IMR-90 (cell line): ENCODE data around the gene BRD1. TPM values are rescaled to one million over a fixed set of nuclear protein-coding genes. Genes with fewer than 3 reads are reported as not detected.

ENCODE experiments used
- ATAC-seq: fragments of 200-7000 bp; cut with Tn5 transposase; 2 replicates; pipeline ENCODE4 v1.9.1; 2020; ENCODE audit warnings: low read depth, mild to moderate bottlenecking, moderate library complexity
- BruUV-seq: library from RNA; stranded (reverse); fragments of 400-500 nt; replicated peaks from 2 replicates; lab custom pipeline; 2021; lab: Mats Ljungman, UMichigan
- CTCF ChIA-PET: fragments of 300-600 bp; formaldehyde crosslinking; extraction: SDS; loops from one replicate; lab custom pipeline; 2021; ENCODE audit warnings: antibody characterized with exemption; lab: Yijun Ruan, JAX
- POLR2A ChIA-PET: fragments of 300-600 bp; sonication (Branson Sonifier 250); formaldehyde crosslinking; loops from one replicate; lab custom pipeline; 2022; ENCODE audit warnings: antibody characterized with exemption; ENCODE audit not compliant: unreplicated experiment; lab: Charles Lee
- DNase-seq: peaks from one replicate; pipeline ENCODE4 v3.0.0; 2013
- H2AFZ ChIP-seq: replicated peaks from 2 replicates; pipeline ENCODE3; 2013; ENCODE audit warnings: low read length, mild to moderate bottlenecking; ENCODE audit not compliant: poor library complexity
- H2AK5ac ChIP-seq: 2 replicates; pipeline ENCODE4 v1.6.1; 2013; ENCODE audit warnings: low read depth, low read length, inconsistent platforms
- H2AK9ac ChIP-seq: replicated peaks from 2 replicates; pipeline ENCODE3; 2013; ENCODE audit warnings: mild to moderate bottlenecking, low read depth, low read length, moderate library complexity; ENCODE audit not compliant: poor library complexity
- H2BK120ac ChIP-seq: 2 replicates; pipeline ENCODE4 v1.6.1; 2013; ENCODE audit warnings: low read depth, low read length, inconsistent platforms
- H2BK15ac ChIP-seq: 3 replicates; pipeline ENCODE4 v1.6.1; 2013; ENCODE audit warnings: low read depth, low read length, inconsistent platforms
- H2BK20ac ChIP-seq: 2 replicates; pipeline ENCODE4 v1.6.1; 2013; ENCODE audit warnings: low read depth, mild to moderate bottlenecking, inconsistent platforms, low read length, moderate library complexity
- H2BK5ac ChIP-seq: 2 replicates; pipeline ENCODE4 v1.6.1; 2013; ENCODE audit warnings: mild to moderate bottlenecking, low read depth, low read length, inconsistent platforms; ENCODE audit not compliant: poor library complexity, severe bottlenecking
- H3K14ac ChIP-seq: replicated peaks from 2 replicates; pipeline ENCODE4 v1.6.1; 2013; ENCODE audit warnings: low read depth, low read length, inconsistent platforms
- H3K18ac ChIP-seq: 2 replicates; pipeline ENCODE4 v1.6.1; 2013; ENCODE audit warnings: low read depth, low read length, control low read depth
- H3K23ac ChIP-seq: 2 replicates; pipeline ENCODE4 v1.6.1; 2013; ENCODE audit warnings: low read depth, low read length, inconsistent platforms
- H3K27ac ChIP-seq: 2 replicates; pipeline ENCODE4 v1.5.1; 2013; ENCODE audit warnings: mild to moderate bottlenecking, control low read depth, low read length; ENCODE audit not compliant: insufficient read depth
- H3K27me3 ChIP-seq: 2 replicates; pipeline ENCODE4 v1.6.1; 2013; ENCODE audit warnings: low read length; ENCODE audit not compliant: control insufficient read depth, insufficient read depth
- H3K36me3 ChIP-seq: 2 replicates; pipeline ENCODE4 v1.6.1; 2013; ENCODE audit warnings: low read length, mixed read lengths; ENCODE audit not compliant: control insufficient read depth, insufficient read depth
- H3K4ac ChIP-seq: 2 replicates; pipeline ENCODE4 v1.6.1; 2013; ENCODE audit warnings: low read depth, low read length, inconsistent platforms
- H3K4me1 ChIP-seq: 2 replicates; pipeline ENCODE4 v1.6.1; 2013; ENCODE audit warnings: low read length, mixed read lengths; ENCODE audit not compliant: control insufficient read depth, insufficient read depth
- H3K4me2 ChIP-seq: 2 replicates; pipeline ENCODE4 v1.6.1; 2013; ENCODE audit warnings: low read depth, mild to moderate bottlenecking, control low read depth, low read length, moderate library complexity
- H3K4me3 ChIP-seq: 2 replicates; pipeline ENCODE4 v1.5.1; 2013; ENCODE audit warnings: low read depth, mild to moderate bottlenecking, control low read depth, low read length, moderate library complexity; ENCODE audit not compliant: insufficient read depth
- H3K56ac ChIP-seq: 2 replicates; pipeline ENCODE4 v1.6.1; 2013; ENCODE audit warnings: low read length, inconsistent platforms; ENCODE audit not compliant: insufficient read depth; ENCODE audit errors: extremely low read depth
- H3K79me1 ChIP-seq, 2 experiments: 2 replicates each; pipeline ENCODE4 v1.6.1; 2013; ENCODE audit warnings: low read length in 2 of 2, inconsistent platforms in 1 of 2, low read depth in 1 of 2
- H3K9ac ChIP-seq: 2 replicates; pipeline ENCODE4 v1.6.1; 2013; ENCODE audit warnings: low read depth, low read length, control low read depth
- H3K9me1 ChIP-seq: 2 replicates; pipeline ENCODE4 v1.6.1; 2013; ENCODE audit warnings: low read length, inconsistent platforms; ENCODE audit not compliant: insufficient read depth
- H3K9me3 ChIP-seq: 2 replicates; pipeline ENCODE4 v1.6.1; 2013; ENCODE audit warnings: low read length; ENCODE audit not compliant: control insufficient read depth, insufficient read depth
- H4K20me1 ChIP-seq: 2 replicates; pipeline ENCODE4 v1.6.1; 2013; ENCODE audit warnings: low read length, inconsistent platforms; ENCODE audit not compliant: insufficient read depth
- H4K5ac ChIP-seq: 2 replicates; pipeline ENCODE4 v1.6.1; 2013; ENCODE audit warnings: mild to moderate bottlenecking, low read depth, low read length, control low read depth
- H4K8ac ChIP-seq, 2 experiments: 2 replicates each; pipeline ENCODE4 v1.6.1; 2013; ENCODE audit warnings: low read depth in 2 of 2, low read length in 2 of 2, control low read depth in 1 of 2, inconsistent platforms in 1 of 2
- H4K91ac ChIP-seq: 2 replicates; pipeline ENCODE4 v1.6.1; 2013; ENCODE audit warnings: low read depth, low read length, inconsistent platforms; ENCODE audit not compliant: insufficient read depth
- BHLHE40 ChIP-seq: fragments of 150-350 bp; IDR thresholded peaks from 2 replicates; pipeline ENCODE4 v1.6.1; 2016; ENCODE audit warnings: mild to moderate bottlenecking, low read depth, low read length
- CEBPB ChIP-seq: IDR thresholded peaks from 2 replicates; pipeline ENCODE4 v1.6.1; 2012; ENCODE audit warnings: low read depth, low read length, improper control_type of control experiment
- CTCF ChIP-seq: conservative IDR thresholded peaks from 2 replicates; pipeline ENCODE4 v1.5.1; 2012; ENCODE audit warnings: mild to moderate bottlenecking, low read depth, low read length, improper control_type of control experiment
- ELK1 ChIP-seq: fragments of 150-350 bp; IDR thresholded peaks from 2 replicates; pipeline ENCODE4 v1.6.1; 2016; ENCODE audit warnings: low read depth, mild to moderate bottlenecking, low read length, moderate library complexity, borderline replicate concordance
- NFE2L2 ChIP-seq: fragments of 150-350 bp; IDR thresholded peaks from 2 replicates; pipeline ENCODE4 v1.6.1; 2016; ENCODE audit warnings: low read depth, mild to moderate bottlenecking, low read length
- RCOR1 ChIP-seq: IDR thresholded peaks from 2 replicates; pipeline ENCODE4 v1.6.1; 2012; ENCODE audit warnings: mild to moderate bottlenecking, low read length, improper control_type of control experiment; ENCODE audit not compliant: insufficient replicate concordance
- RFX5 ChIP-seq: IDR thresholded peaks from 2 replicates; pipeline ENCODE4 v1.8.0; 2012; ENCODE audit warnings: low read depth, mild to moderate bottlenecking, low read length, moderate library complexity
- SMC3 ChIP-seq: fragments of 150-350 bp; IDR thresholded peaks from 2 replicates; pipeline ENCODE4 v1.6.1; 2016; ENCODE audit warnings: low read depth, mild to moderate bottlenecking, antibody characterized with exemption, low read length, moderate library complexity
- whole genome bisulfite sequencing, 2 experiments: methylation state at CpG; one replicate each; pipeline versions ENCODE4 v1.1.5 to v1.1.7; 2013; ENCODE audit warnings: missing lambda C conversion rate in 2 of 2; ENCODE audit not compliant: insufficient read length in 1 of 2; ENCODE audit errors: extremely low coverage in 2 of 2; 5-methylcytosine and 5-hydroxymethylcytosine counted together
- dilution Hi-C: fragments of 300-500 bp; cut with HindIII; formaldehyde crosslinking; loops from one replicate; pipeline ENCODE4 v1.14.3; 2018; ENCODE audit warnings: low sequenced_read_pairs; ENCODE audit not compliant: unreplicated experiment
- in situ Hi-C: fragments of 300-500 bp; cut with MboI; formaldehyde crosslinking; loops from 3 replicates; pipeline ENCODE4 v1.14.3; 2019; ENCODE audit warnings: low sequenced_read_pairs, inconsistent platforms, mixed read lengths
- intact Hi-C: fragments of 100-400 bp; cut with micrococcal nuclease; formaldehyde crosslinking; loops from 2 replicates; pipeline ENCODE4 v1.10.0; 2022
- polyA plus RNA-seq, 3 experiments: library from polyadenylated mRNA; depleted of rRNA; stranded (reverse); fragments of >200 nt; gene quantifications; 2 replicates each; pipeline ENCODE4 v1.2.3, GENCODE V29; 2012; ENCODE audit warnings: low replicate concordance in 1 of 3
- total RNA-seq: library from RNA; depleted of rRNA; stranded (reverse); fragments of >200 nt; gene quantifications from 2 replicates; pipeline ENCODE4 v1.2.3, GENCODE V29; 2012

BRD1 gene
- total and polyA plus RNA-seq, 2 of the 4 experiments (the other 2 are of a cell fraction) = 10.0 to 10.6 TPM

GRCh38 chr22:49779211-49779610 is 48.5 kb downstream of the BRD1 start:
- no peak overlapping the region for H3K4me3 ChIP-seq
- no peak overlapping the region for H2BK20ac ChIP-seq
- intact Hi-C loops (no loop called here), dilution Hi-C loops (no loop called here), in situ Hi-C loops (no loop called here)
- H2AFZ ChIP-seq = no peak overlapping the region
- TF ChIP-seq CEBPB (no peak), RFX5 (no peak), SMC3 (no peak), CTCF (no peak), RCOR1 (no peak), NFE2L2 (no peak), ELK1 (no peak), BHLHE40 (no peak)
- WGBS, 2 experiments = 87% methylated on average over 10 of the region's 13 CpGs; no CpG with 5 or more reads in 1 of the 2 experiments
- H2BK15ac ChIP-seq = no peak overlapping the region
- DNase-seq (no peak), ATAC-seq (no peak)
- no peak overlapping the region for H2AK9ac ChIP-seq
- H2BK5ac ChIP-seq = no peak overlapping the region
- peaks cover 73% of the 10 kb centered on the region for H4K20me1 ChIP-seq
- H3K9ac ChIP-seq = no peak overlapping the region
- no peak overlapping the region for H3K56ac ChIP-seq
- H4K8ac ChIP-seq = no peak overlapping the region
- H3K27me3 ChIP-seq = no peaks in the 10 kb centered on the region
- no peaks in the 10 kb centered on the region for H3K9me3 ChIP-seq
- no peak overlapping the region for H3K23ac ChIP-seq
- ChIA-PET CTCF (no interaction called here), POLR2A (no interaction called here)
- BruUV-seq = no TSS peak
- H2BK120ac ChIP-seq = no peak overlapping the region
- H3K4me2 ChIP-seq = no peak overlapping the region
- H3K14ac ChIP-seq = no peak overlapping the region
- H3K4ac ChIP-seq = no peak overlapping the region
- peaks cover 65% of the 10 kb centered on the region for H3K36me3 ChIP-seq
- H3K4me1 ChIP-seq = peaks cover 4% of the 10 kb centered on the region; the same call in 1 of the 2 replicates
- H3K9me1 ChIP-seq = 0 out of 2 replicates have a peak, but pooled peaks cover 4% of the 10 kb centered on the region
- H3K79me1 ChIP-seq = peaks cover 0 to 58% of the 10 kb centered on the region in 2 experiments; a peak in 2 of 4 replicates
- H4K5ac ChIP-seq = no peak overlapping the region
- H4K91ac ChIP-seq = no peak overlapping the region
- no peak overlapping the region for H2AK5ac ChIP-seq
- H3K27ac ChIP-seq = no peak overlapping the region
- H3K18ac ChIP-seq = no peak overlapping the region
